ENCODE results near the gene SPEN.
"Not testable (repeated sequence)": the region's sequence is repeated elsewhere in the genome, so short reads cannot be mapped to it uniquely, and the experiment has no call there.

GRCh38 chr1:15926448-15926847 is 78.9 kb downstream of the SPEN start:
- not testable (repeated sequence) for TF ChIP-seq YY1 (tag by site-specific recombination; IDR thresholded peaks at IDR 0.05); ZNF510 (tag by site-specific recombination; IDR thresholded peaks at IDR 0.05; ENCODE audit: insufficient replicate concordance); ZNF184 (tag by site-specific recombination; IDR thresholded peaks at IDR 0.05); ZNF776 (tag by site-specific recombination; IDR thresholded peaks at IDR 0.05; ENCODE audit: borderline replicate concordance); CTCF (tag by site-specific recombination; IDR thresholded peaks at IDR 0.05); ZNF140 (tag by site-specific recombination; IDR thresholded peaks at IDR 0.05); ATF2 (tag by site-specific recombination; IDR thresholded peaks at IDR 0.05; ENCODE audit: low read depth); BCL11A (tag by site-specific recombination; IDR thresholded peaks at IDR 0.05; ENCODE audit: low read depth); BCL6B (tag by site-specific recombination; IDR thresholded peaks at IDR 0.05); ZFP37 (tag by site-specific recombination; IDR thresholded peaks at IDR 0.05); ZNF660 (tag by site-specific recombination; IDR thresholded peaks at IDR 0.05); ZNF610 (tag by site-specific recombination; IDR thresholded peaks at IDR 0.05; ENCODE audit: borderline replicate concordance); ZNF426 (tag by site-specific recombination; IDR thresholded peaks at IDR 0.05)
